Stimulated activated CD8-positive, alpha-beta memory T cell treated with anti-CD3 and anti-CD28 coated beads, Interleukin-7, amount 100 ng/mL, for 1 hour (primary cell): ENCODE results near the gene CLDN6.

Experiments
- DNase-seq, 2 donors: peaks; one replicate each; pipeline ENCODE4 v3.0.0-alpha.2; 2020; ENCODE audit warnings: low read depth in 2 of 2

Gene CLDN6

DNA sequence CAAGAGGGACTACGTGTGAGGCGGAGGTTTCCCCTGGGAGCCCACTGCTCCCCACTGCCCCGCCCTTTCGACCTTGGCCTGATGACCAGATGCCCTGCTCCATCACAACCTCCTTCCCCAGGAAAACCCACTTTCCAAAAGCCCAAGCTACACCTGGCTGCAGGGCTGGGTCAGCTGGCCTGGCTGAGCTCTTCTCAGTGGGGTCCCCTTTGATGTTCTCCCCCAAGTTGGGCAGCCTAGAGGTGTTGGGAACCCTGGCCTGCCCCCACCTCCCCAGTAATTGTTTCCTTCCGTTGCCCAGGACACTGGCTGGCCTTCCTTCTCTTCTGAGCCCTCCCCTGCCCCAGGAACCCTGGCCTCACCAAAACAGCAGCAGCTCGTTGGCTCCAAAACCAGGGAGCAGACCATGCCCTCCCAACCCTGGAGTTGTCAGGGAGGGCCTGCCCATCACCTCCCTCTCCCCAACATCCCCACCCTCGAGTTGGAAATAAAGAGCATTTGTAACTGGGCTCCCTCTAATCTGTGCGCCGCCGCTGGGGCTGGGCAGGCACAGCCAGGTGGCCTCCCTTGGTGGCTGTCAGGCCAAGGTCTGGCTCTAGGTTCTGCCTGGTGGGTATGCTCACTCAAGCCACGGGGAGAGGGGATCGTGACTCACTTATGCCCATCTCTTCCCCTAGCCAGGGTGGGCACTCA is 3.8 kb downstream of the CLDN6 start:
- DNase-seq: no peak

DNA sequence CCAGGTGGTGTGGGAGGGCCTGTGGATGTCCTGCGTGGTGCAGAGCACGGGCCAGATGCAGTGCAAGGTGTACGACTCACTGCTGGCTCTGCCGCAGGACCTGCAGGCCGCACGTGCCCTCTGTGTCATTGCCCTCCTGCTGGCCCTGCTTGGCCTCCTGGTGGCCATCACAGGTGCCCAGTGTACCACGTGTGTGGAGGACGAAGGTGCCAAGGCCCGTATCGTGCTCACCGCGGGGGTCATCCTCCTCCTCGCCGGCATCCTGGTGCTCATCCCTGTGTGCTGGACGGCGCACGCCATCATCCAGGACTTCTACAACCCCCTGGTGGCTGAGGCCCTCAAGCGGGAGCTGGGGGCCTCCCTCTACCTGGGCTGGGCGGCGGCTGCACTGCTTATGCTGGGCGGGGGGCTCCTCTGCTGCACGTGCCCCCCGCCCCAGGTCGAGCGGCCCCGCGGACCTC is 4.5 kb downstream of the CLDN6 start:
- DNase-seq: no peak

- DNase-seq: no peak
Measured at GRCh38 chr16:3012828-3013420, 5.1 kb downstream of the CLDN6 start, which contains the start of gene CLDN9. Gene CLDN9, plus strand, starts transcription at chr16:3012923. Its CDS starts 440 bp downstream, at chr16:3013363.

DNA sequence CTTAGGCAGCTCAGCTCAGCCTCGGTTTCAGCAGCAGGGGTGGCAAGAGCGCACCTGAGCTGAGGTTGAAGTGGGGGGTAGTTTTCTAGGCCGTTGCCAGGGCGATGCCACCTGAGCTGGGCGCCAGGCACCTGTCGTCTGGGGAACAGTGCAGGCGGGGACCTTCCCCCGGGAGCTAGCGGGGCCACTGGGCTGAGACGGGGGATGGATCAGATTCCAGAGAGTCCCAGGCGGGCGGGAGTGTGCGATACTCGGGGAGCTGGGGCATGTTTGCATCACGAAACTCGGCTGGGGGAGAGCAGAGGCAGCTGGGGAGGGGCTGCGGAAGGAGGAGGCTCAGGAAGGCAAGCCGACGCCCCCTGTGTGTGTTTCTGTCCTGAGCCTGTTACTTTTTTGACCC is 5.7 kb downstream of the CLDN6 start:
- DNase-seq: no peak

- no peak for DNase-seq
Measured at GRCh38 chr16:3010510-3010909, 7.5 kb downstream of the CLDN6 start.

DNA sequence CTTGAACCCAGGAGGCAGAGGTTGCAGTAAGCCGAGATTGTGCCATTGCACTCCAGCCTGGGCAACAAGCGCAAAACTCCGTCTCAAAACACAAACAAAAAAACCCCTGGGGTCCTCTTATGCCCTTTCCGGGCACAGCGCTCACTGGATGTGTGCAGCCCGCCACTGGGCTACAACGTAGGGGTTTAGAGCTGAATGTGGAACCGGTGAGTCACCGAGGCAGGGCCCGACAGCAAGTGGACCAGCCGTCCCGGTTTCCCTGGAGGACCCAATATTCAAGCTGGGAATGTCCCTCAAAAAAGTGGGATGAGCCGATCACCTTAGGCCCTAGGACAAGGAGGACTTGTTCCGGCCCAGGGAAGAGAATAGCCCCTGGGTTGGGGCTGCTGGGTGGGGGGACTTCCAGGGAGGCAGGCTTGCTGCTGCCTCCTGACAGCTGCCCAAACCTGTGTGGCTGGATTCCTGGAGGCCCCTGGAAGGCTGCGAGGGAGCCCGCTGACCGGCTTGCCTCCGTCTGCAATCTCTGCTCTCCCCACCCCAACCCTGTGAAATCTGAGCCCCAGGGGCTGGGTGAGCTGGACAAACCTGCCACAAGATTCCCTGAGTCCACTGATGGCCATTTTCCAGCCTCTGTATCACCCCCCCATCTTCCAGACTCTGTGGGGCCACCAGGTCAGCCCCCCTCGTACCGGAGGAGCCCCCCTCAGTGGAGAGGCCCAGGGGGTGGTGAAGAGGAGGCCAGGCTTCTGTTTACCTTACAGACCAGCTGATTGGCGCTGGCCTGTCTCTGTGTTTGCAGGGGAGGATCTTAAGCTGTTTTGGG is 8.2 kb downstream of the CLDN6 start:
- DNase-seq: no peak

DNA sequence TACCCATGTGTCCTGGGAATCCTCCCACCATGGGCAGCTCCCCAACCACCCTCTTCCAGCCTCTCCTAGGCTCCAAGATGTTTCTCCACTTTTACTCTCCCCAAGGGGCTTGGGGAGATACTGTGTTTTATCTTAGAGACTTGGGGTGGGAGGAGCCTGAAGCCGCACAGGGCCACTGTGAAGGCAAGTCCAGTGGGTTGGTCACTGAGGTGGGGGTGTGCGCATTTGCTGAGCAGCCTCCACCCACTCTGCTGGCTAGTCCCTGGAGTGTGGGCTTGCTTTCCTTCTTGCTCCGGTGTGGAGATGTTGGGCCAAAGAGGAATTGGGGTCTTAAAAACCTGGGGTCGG is 9.3 kb downstream of the CLDN6 start:
- no peak for DNase-seq

DNA sequence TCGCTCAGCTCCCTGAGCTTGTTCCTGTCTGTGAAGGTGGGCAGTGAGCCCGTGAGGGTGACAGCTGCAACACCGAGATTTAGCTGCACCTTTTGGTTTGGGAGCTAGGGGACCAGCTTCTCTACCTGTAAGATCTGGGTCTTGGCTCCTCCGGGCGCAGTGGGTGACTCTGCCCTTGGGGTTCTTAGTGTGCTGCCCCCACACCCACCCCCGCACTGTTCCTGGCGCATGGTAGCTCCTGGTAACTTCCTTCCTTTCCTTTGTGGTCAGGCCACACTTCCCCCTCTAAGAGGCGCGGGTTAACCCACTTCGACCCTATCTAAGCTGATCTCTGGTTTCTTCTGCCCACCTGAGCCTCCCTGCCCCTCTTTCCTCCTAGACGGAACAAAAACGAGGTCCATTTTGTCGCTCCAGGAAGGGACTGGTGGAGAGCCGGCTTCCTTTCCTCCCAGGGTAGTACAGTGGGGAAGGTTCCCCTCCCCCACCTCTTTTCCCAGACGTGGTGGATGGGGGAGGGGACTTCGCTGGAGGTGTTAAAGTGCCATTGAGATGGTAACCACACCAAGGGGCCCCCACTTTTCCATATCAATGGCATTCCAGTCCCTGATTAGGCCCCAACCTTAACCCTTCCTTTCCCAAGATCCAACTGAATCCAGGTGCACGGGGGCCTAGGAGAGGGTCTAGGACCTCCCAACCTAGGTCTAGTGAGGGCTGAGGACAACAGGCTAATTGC is 9.9 kb downstream of the CLDN6 start:
- DNase-seq: no peak

GRCh38 chr16:3007059-3007956 is 10.7 kb downstream of the CLDN6 start:
- DNase-seq: no peak

DNA sequence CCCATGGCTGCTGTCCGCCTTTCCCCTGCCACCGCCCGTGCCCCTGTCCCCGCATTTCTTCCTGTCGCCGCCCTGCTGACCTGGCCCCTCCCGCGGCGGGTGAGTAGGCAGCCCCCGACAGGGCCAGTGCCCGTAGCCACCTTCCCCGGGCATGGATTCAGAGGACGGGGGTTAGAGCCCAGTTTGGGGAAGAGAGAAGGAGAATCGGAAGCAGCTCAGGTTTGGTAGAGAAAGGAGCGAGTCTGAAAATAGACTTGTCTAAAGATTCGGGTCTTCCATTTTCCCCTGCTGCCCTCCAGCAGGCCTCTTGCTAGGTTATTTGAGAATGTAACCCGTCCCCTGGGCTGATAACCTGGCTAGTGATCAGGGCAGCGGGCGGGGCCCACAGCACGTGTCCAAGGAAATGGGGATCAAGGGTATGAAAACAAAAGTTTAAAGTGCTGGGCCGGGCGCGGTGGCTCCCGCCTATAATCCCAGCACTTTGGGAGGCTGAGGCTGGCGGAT is 13.2 kb downstream of the CLDN6 start:
- DNase-seq: no peak

DNA sequence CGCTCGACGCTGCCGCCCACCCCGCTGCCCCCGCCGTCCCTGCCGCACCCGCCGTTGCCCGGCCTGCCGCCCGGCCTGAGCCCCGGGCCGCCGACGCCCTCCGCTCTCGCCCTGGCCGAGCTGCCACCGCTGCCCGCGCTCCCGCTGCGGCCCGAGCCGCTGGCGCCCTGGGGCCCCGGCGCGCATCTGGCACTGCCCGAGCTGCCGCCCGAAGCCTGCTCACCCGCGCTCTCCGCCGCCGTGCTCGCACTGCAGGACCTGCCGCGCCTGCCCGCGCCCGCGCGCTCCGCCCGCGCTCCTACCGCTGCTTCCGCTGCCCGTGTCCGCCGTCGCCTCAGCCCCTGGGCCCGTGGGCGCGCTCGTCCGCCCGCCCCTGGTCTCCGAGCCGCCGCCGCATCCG is 13.7 kb downstream of the CLDN6 start:
- no peak for DNase-seq

- peak; percentile 89 to 91 for DNase-seq
Measured at GRCh38 chr16:3003582-3004270, 14.3 kb downstream of the CLDN6 start.

DNA sequence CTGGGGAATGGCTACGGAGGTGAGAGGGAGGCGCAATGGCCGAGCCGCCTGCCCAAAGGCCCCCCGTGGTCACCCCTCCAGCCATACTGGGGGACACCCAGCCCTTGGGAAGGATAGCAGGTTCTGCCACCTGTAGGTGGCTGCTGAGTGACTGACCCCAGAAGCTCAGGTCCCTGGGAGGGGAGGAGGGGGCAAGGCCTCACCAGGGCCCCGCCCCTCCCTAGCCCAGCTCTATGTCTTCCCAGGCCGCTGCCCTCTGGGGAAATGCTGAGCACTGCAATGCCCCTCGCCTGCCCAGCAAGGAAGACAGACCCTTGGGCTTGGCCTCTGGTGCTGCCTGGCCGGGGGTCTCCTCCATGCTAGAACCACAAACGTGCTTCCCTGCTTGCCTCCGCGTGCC is 16.7 kb downstream of the CLDN6 start:
- no peak for DNase-seq

DNA sequence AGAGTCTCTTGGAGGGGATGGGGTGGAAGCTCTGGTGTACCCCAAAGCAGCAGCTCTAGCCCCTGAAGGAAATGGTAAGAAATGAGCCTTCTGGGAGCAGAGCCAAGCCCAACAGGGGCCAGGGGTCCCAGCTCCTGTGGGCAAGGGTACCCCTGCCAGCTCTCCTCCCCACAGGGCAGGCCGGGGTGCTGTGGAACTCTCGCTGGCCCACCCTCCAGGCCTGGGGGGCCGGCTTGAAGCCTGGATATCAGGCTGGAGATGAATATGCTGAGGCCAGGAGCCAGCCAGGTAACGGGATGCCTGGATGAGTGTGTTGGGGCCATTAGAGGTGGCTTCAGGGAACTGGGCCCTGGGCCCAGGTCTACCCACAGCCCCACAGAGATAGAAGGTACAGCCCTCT is 17.4 kb downstream of the CLDN6 start:
- no peak for DNase-seq

- DNase-seq: no peak
Measured at GRCh38 chr16:2999929-3000328, 18.1 kb downstream of the CLDN6 start.

DNA sequence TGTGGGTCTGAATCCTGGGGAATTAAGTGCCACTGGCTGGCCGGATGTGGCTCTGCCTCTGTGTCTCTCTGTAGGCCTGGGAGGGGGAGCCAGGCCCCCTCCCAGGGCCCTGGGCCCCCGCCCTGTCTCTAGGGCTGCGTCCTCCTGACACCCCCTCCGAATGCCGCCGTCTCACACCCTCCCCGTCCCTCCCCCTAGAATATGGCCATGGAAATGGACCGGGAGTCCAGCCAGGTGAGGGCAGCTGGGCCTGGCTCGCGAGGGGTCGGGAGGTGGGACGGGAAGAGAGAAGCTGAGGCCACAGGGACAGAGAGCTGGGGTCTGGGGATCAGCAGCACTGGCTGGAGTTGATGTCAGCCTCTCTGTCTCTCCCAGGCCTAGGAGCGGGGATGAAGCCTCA is 21.7 kb downstream of the CLDN6 start:
- DNase-seq: no peak

GRCh38 chr16:2992383-2993081 is 25.5 kb downstream of the CLDN6 start:
- no peak for DNase-seq

GRCh38 chr16:2991566-2992261 is 26.3 kb downstream of the CLDN6 start:
- no peak for DNase-seq

DNA sequence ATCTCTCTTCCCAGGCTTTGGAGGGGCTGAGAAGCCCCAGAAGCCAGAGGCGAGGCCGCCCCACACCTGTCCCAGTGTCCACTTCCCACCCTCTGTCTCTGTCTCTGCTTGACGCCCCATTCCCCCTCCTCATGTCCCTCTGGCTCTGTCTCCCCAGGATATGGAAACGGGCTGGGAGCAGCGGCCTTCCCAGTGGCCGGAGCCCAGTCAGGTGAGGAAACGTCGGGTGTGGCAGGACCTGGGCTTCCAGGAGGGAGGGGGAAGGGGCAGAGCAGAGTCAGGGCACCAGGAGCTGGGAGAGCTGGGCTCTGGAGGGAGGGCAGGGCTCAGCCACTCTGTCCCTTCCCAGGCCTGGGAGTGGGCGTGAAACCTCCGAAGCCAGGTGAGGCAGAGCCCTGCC is 27.1 kb downstream of the CLDN6 start:
- DNase-seq: no peak
